ENCODE measurements around the gene TXK. TPM values are rescaled to one million over a fixed set of nuclear protein-coding genes. Genes with fewer than 3 reads are reported as not detected.

TXK gene
- total RNA-seq, 3 donors from 2014 or later = 1.8 to 3.1 (median 2.4) TPM

DNA sequence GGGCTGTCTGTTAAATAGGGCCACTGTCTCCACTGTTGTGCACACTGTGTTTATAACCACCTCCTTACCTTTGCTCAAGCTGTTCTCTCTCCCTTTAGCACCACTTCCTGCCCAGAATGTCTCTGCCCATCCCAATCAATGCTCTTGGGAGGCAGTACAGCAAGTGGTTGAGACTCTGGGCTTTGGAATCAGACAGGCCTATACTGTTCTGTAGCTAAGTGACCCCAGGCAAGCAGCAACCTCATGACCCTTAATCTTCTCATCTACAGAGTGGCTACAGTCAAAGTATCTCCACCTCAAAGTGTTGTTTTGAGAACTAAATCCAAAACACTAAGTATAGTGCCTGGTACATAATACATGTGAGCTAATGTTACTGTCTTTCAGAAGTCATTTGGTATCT, 3.8 kb upstream of the TXK start:
- Histone ChIP-seq H3K4me1 (ENCODE audit: low read depth) (no peaks in the 10 kb centered on the region), H3K36me3 (ENCODE audit: low read depth) (no peaks in the 10 kb centered on the region), H3K9me3 (no peaks in the 10 kb centered on the region), H3K4me3 (no peak overlapping the region)
- TF ChIP-seq, protein P1, sequence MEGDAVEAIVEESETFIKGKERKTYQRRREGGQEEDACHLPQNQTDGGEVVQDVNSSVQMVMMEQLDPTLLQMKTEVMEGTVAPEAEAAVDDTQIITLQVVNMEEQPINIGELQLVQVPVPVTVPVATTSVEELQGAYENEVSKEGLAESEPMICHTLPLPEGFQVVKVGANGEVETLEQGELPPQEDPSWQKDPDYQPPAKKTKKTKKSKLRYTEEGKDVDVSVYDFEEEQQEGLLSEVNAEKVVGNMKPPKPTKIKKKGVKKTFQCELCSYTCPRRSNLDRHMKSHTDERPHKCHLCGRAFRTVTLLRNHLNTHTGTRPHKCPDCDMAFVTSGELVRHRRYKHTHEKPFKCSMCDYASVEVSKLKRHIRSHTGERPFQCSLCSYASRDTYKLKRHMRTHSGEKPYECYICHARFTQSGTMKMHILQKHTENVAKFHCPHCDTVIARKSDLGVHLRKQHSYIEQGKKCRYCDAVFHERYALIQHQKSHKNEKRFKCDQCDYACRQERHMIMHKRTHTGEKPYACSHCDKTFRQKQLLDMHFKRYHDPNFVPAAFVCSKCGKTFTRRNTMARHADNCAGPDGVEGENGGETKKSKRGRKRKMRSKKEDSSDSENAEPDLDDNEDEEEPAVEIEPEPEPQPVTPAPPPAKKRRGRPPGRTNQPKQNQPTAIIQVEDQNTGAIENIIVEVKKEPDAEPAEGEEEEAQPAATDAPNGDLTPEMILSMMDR (IDR thresholded peaks at IDR 0.05) = no peak
- DNase-seq (no peak), ATAC-seq (peak; percentile 61)
- intact Hi-C loops (cut with DNase I, micrococcal nuclease) = no loop called here

DNA sequence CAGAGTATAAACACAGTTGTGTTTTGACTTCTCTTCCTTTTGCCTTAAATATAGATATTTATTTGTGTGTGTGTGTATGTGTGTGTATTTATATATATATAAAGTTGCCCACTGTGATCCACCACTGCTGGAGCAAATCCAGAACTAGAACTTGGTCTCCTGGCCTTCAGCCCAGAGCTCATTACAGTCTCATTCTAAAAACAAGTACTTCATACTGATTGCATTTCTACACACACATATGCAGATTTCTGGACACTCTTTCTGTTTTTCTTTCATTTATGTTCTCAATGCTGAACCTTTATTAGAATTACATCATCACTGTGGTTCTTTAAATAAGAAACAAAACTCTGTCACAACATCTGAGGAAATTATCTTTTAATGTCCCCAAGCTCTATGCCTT, 381 bp downstream of the TXK start:
- no peak overlapping the region for H3K4me3 ChIP-seq
- peaks cover 5% of the 10 kb centered on the region for H3K4me1 ChIP-seq (ENCODE audit: low read depth)
- no peaks in the 10 kb centered on the region for H3K9me3 ChIP-seq
- DNase-seq (no peak), ATAC-seq (no peak)
- TF ChIP-seq, protein P1 (IDR thresholded peaks at IDR 0.05) = no peak
- intact Hi-C loops (cut with DNase I, micrococcal nuclease) = no loop called here
- H3K36me3 ChIP-seq (ENCODE audit: low read depth) = no peaks in the 10 kb centered on the region

DNA sequence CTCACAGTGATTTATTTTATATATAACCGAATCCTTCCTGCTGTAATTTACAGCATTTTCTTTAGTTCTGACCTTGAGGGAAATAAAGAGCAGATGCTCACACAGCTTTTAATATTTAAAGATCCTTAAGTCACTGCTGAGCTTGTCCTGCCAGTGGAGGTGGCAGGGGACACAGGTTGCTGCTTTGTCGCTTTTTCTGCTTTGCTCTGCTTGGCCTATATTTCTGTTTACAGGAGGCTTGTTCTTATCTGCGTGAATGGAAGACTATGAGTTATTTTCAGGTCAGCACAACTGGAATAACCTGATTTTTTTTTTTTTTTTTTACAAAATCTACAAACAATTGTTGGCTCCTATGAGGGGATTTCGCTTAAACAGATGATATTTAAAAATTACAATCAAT, 2.3 kb downstream of the TXK start:
- H3K36me3 ChIP-seq (ENCODE audit: low read depth) = no peaks in the 10 kb centered on the region
- no peak overlapping the region for H3K4me3 ChIP-seq
- no peak for DNase-seq
- H3K4me1 ChIP-seq (ENCODE audit: low read depth) = peaks cover 17% of the 10 kb centered on the region
- ATAC-seq = no peak
- intact Hi-C loops (cut with DNase I, micrococcal nuclease) = no loop called here
- H3K9me3 ChIP-seq = no peaks in the 10 kb centered on the region
- TF ChIP-seq, protein P1 (IDR thresholded peaks at IDR 0.05) = no peak

DNA sequence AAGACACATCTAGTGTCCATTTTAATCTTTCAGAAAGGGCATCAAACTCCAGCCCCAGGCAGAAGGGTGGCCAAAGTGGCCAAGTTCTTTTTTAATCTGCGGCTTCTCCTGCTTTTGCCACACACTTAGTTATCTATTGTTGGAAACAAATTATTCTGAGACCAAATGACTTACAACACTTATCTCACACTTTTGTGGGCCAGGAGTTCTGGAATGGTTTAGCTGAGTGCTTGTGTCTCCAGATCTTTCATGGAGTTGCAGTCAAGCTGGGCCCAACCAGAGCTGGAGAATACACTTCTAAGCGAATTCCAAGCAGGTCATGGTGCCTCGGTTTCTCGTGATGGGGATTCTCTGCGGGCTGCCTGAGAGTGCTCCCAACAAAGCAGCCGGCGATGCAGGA, 4.0 kb downstream of the TXK start:
- DNase-seq = no peak
- no peak overlapping the region for H3K4me3 ChIP-seq
- intact Hi-C loops (cut with DNase I, micrococcal nuclease) = no loop called here

DNA sequence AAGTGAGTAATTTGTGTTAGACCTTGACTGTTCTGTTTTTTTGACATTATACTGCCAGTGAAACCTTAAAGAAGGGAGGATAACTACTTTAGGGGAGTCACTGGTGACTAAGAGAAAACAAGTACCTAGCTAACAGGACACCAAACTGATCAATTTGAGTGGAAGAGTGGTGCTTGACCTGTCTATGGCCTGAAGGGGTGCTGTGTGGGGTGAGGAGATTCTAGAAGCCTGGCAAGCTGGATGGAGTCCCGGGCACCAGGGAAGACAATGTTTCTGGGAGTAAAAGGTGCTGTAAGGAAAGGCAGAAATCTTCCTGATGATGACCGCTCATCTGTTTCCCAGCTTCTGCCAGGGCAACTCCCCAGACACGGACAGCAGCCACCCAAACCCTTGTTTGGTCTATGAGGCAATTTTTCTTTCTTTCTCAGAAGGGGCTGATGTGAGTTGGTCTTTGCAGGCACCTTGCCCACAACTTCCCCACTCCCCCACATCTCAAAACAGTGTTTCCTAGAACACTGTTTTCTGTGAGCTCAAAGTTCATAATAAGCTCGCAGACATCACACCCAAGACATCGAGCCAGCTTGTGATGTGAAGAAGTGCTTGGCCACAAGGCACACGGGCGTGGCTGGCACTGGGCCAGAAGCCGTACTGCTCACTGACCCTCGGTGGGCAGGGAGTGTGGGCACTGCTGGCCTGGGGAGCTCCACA, 4.6 kb downstream of the TXK start:
- DNase-seq (peak; percentile 41 to 60 (median 58)), ATAC-seq (peak; percentile 55)
- no peak overlapping the region for H3K4me3 ChIP-seq
- no peaks in the 10 kb centered on the region for H3K36me3 ChIP-seq (ENCODE audit: low read depth)
- TF ChIP-seq, protein P1 (IDR thresholded peaks at IDR 0.05) = no peak
- H3K4me1 ChIP-seq (ENCODE audit: low read depth) = peaks cover 17% of the 10 kb centered on the region
- intact Hi-C loops (cut with DNase I, micrococcal nuclease) = no loop called here
- no peaks in the 10 kb centered on the region for H3K9me3 ChIP-seq

More for the DNA sequence above, 4.0 kb downstream of the TXK start:
- ATAC-seq = no peak
- Histone ChIP-seq H3K4me1 (ENCODE audit: low read depth) (peaks cover 17% of the 10 kb centered on the region), H3K36me3 (ENCODE audit: low read depth) (no peaks in the 10 kb centered on the region), H3K9me3 (no peaks in the 10 kb centered on the region)
- TF ChIP-seq, protein P1 (IDR thresholded peaks at IDR 0.05) = no peak
